Mesodermal cell (in vitro differentiated cells): ENCODE data around the gene VANGL1.
"Not testable (repeated sequence)": the region's sequence is repeated elsewhere in the genome, so short reads cannot be mapped to it uniquely, and the experiment has no call there.

Experiments used
- H3K27ac ChIP-seq: 2 replicates; pipeline ENCODE4 v1.7.0; 2013; ENCODE audit warnings: mild to moderate bottlenecking, low read depth, low read length, moderate library complexity; ENCODE audit not compliant: severe bottlenecking
- H3K36me3 ChIP-seq: 2 replicates; pipeline ENCODE4 v1.7.1; 2013; ENCODE audit warnings: mild to moderate bottlenecking, low read length, moderate library complexity; ENCODE audit not compliant: control insufficient read depth, insufficient read depth
- H3K4me1 ChIP-seq: one replicate; pipeline ENCODE4 v1.7.1; 2013; ENCODE audit warnings: mild to moderate bottlenecking, low read length; ENCODE audit not compliant: insufficient read depth, control insufficient read depth, poor library complexity, severe bottlenecking
- H3K4me3 ChIP-seq: 2 replicates; pipeline ENCODE4 v1.7.0; 2013; ENCODE audit warnings: low read length, control low read depth, mild to moderate bottlenecking; ENCODE audit not compliant: insufficient read depth, poor library complexity, severe bottlenecking; ENCODE audit errors: extremely low read depth
- H3K9me3 ChIP-seq: 2 replicates; pipeline ENCODE4 v1.7.1; 2013; ENCODE audit warnings: mild to moderate bottlenecking, low read length, moderate library complexity; ENCODE audit not compliant: control insufficient read depth
- WGBS, 2 experiments: methylation state at CpG; one replicate each; pipeline ENCODE4 v1.1.5; 2013; ENCODE audit warnings: missing lambda C conversion rate in 2 of 2; ENCODE audit not compliant: insufficient coverage in 2 of 2; 5-methylcytosine and 5-hydroxymethylcytosine counted together

Gene VANGL1

GRCh38 chr1:115620453-115620852 is 21.3 kb upstream of the VANGL1 start:
- Histone ChIP-seq H3K9me3 (no peaks in the 10 kb centered on the region), H3K27ac (no peak overlapping the region), H3K4me1 (no peaks in the 10 kb centered on the region), H3K4me3 (no peak overlapping the region), H3K36me3 (no peaks in the 10 kb centered on the region)

- no peaks in the 10 kb centered on the region for H3K36me3 ChIP-seq
- no peaks in the 10 kb centered on the region for H3K4me1 ChIP-seq
- no peaks in the 10 kb centered on the region for H3K9me3 ChIP-seq
- no peak overlapping the region for H3K27ac ChIP-seq
- H3K4me3 ChIP-seq, result no peak overlapping the region
Measured at GRCh38 chr1:115620950-115621349, 20.8 kb upstream of the VANGL1 start.

GRCh38 chr1:115624859-115625258 is 16.9 kb upstream of the VANGL1 start:
- Histone ChIP-seq H3K27ac (no peak overlapping the region), H3K9me3 (no peaks in the 10 kb centered on the region), H3K36me3 (no peaks in the 10 kb centered on the region), H3K4me1 (peaks cover under 1% of the 10 kb centered on the region), H3K4me3 (no peak overlapping the region)
- WGBS, 2 experiments, result 57 to 67% methylated on average over 1 of the region's 1 CpG

- no peaks in the 10 kb centered on the region for H3K9me3 ChIP-seq
- WGBS, 2 experiments, result 81 to 100% methylated on average over 1 to 2 of the region's 2 CpGs
- no peaks in the 10 kb centered on the region for H3K36me3 ChIP-seq
- no peak overlapping the region for H3K27ac ChIP-seq
- no peak overlapping the region for H3K4me3 ChIP-seq
- H3K4me1 ChIP-seq, result peaks cover 8% of the 10 kb centered on the region
Measured at GRCh38 chr1:115630342-115630741, 11.4 kb upstream of the VANGL1 start.

- H3K9me3 ChIP-seq, result no peaks in the 10 kb centered on the region
- no peak overlapping the region for H3K4me3 ChIP-seq
- WGBS, 2 experiments, result 73 to 75% methylated on average over 2 of the region's 4 CpGs
- H3K36me3 ChIP-seq, result no peaks in the 10 kb centered on the region
- H3K4me1 ChIP-seq, result peaks cover 8% of the 10 kb centered on the region
- H3K27ac ChIP-seq, result no peak overlapping the region
Measured at GRCh38 chr1:115632251-115633026, 9.3 kb upstream of the VANGL1 start.

- not testable (repeated sequence) for H3K4me1 ChIP-seq, H3K27ac ChIP-seq, H3K9me3 ChIP-seq, H3K4me3 ChIP-seq, H3K36me3 ChIP-seq
- WGBS, 2 experiments, result no CpG with 5 or more reads among the region's 1 CpG
Measured at GRCh38 chr1:115633606-115634005, 8.2 kb upstream of the VANGL1 start.

- not testable (repeated sequence) for H3K4me1 ChIP-seq, H3K4me3 ChIP-seq, H3K27ac ChIP-seq, H3K36me3 ChIP-seq
- WGBS, 2 experiments, result no CpG with 5 or more reads among the region's 1 CpG
- H3K9me3 ChIP-seq, result peaks cover 27% of the 10 kb centered on the region
Measured at GRCh38 chr1:115637247-115637646, 4.5 kb upstream of the VANGL1 start.

GRCh38 chr1:115640384-115640783 is 1.4 kb upstream of the VANGL1 start:
- Histone ChIP-seq H3K27ac (no peak overlapping the region), H3K36me3 (no peaks in the 10 kb centered on the region), H3K4me1 (no peaks in the 10 kb centered on the region), H3K9me3 (peaks cover 27% of the 10 kb centered on the region), H3K4me3 (no peak overlapping the region)
- WGBS, 2 experiments, result 86 to 100% methylated on average over 1 of the region's 1 CpG

GRCh38 chr1:115642168-115643072 is 650 bp downstream of the VANGL1 start:
- no peaks in the 10 kb centered on the region for H3K36me3 ChIP-seq
- 0% methylated on average over 55 of the region's 78 CpGs for WGBS, 2 experiments
- peaks cover 27% of the 10 kb centered on the region for H3K9me3 ChIP-seq
- H3K4me1 ChIP-seq, result peaks cover 3% of the 10 kb centered on the region
- peak overlapping the region; percentile 23 for H3K27ac ChIP-seq
- peak overlapping the region; percentile 76 for H3K4me3 ChIP-seq

- Histone ChIP-seq H3K4me1 (peaks cover 3% of the 10 kb centered on the region), H3K9me3 (peaks cover 27% of the 10 kb centered on the region), H3K4me3 (peak overlapping the region; percentile 76), H3K36me3 (no peaks in the 10 kb centered on the region), H3K27ac (no peak overlapping the region)
- WGBS, 2 experiments, result 50% methylated on average over 1 of the region's 4 CpGs; no CpG with 5 or more reads in 1 of the 2 experiments
Measured at GRCh38 chr1:115643225-115643624, 1.5 kb downstream of the VANGL1 start.

GRCh38 chr1:115643666-115644065 is 1.9 kb downstream of the VANGL1 start:
- Histone ChIP-seq H3K9me3 (peaks cover 24% of the 10 kb centered on the region), H3K4me1 (peaks cover 3% of the 10 kb centered on the region), H3K4me3 (no peak overlapping the region), H3K27ac (no peak overlapping the region), H3K36me3 (no peaks in the 10 kb centered on the region)
- WGBS, 2 experiments, result no CpG with 5 or more reads among the region's 1 CpG
